H9 (cell line): ENCODE measurements around the gene TPBGL. TPM values are rescaled to one million over a fixed set of nuclear protein-coding genes. Genes with fewer than 3 reads are reported as not detected.
A peak's percentile ranks its signal among the peaks of the same experiment; 100 is the strongest.

Experiments used
- DNase-seq: peaks from one replicate; pipeline ENCODE4 v3.0.0-alpha.2; 2017
- H2AFZ ChIP-seq: one replicate; pipeline ENCODE4 v1.6.1; 2013; ENCODE audit warnings: mild to moderate bottlenecking, low read length, control low read depth, moderate library complexity
- H2AK5ac ChIP-seq: 2 replicates; pipeline ENCODE4 v1.6.1; 2013; ENCODE audit warnings: low read length, control low read depth, mixed read lengths; ENCODE audit not compliant: insufficient read length
- H2BK120ac ChIP-seq: one replicate; pipeline ENCODE4 v1.6.1; 2013; ENCODE audit warnings: low read depth, mild to moderate bottlenecking, low read length, control low read depth, inconsistent platforms; ENCODE audit not compliant: poor library complexity, severe bottlenecking
- H2BK12ac ChIP-seq: 2 replicates; pipeline ENCODE4 v1.6.1; 2013; ENCODE audit warnings: low read length, control low read depth, mixed read lengths, low read depth; ENCODE audit not compliant: insufficient read length
- H2BK15ac ChIP-seq: 2 replicates; pipeline ENCODE4 v1.6.1; 2013; ENCODE audit warnings: low read depth, low read length, control low read depth
- H2BK20ac ChIP-seq: one replicate; pipeline ENCODE4 v1.6.1; 2013; ENCODE audit warnings: low read depth, mild to moderate bottlenecking, low read length, control low read depth, inconsistent platforms; ENCODE audit not compliant: poor library complexity, severe bottlenecking
- H2BK5ac ChIP-seq: 2 replicates; pipeline ENCODE4 v1.6.1; 2013; ENCODE audit warnings: low read length, control low read depth, mixed read lengths; ENCODE audit not compliant: insufficient read length
- H3K14ac ChIP-seq: 2 replicates; pipeline ENCODE4 v1.6.1; 2013; ENCODE audit warnings: low read length, control low read depth; ENCODE audit not compliant: insufficient read depth
- H3K18ac ChIP-seq: 2 replicates; pipeline ENCODE4 v1.6.1; 2013; ENCODE audit warnings: low read depth, mild to moderate bottlenecking, mixed read lengths, low read length, control low read depth; ENCODE audit not compliant: insufficient read length
- H3K23ac ChIP-seq: 2 replicates; pipeline ENCODE4 v1.6.1; 2013; ENCODE audit warnings: low read length, control low read depth, mixed read lengths, low read depth; ENCODE audit not compliant: insufficient read length
- H3K23me2 ChIP-seq: 2 replicates; pipeline ENCODE4 v1.6.1; 2013; ENCODE audit warnings: low read depth, mild to moderate bottlenecking, mixed read lengths, low read length, control low read depth; ENCODE audit not compliant: insufficient read length, poor library complexity, severe bottlenecking
- H3K27ac ChIP-seq: 2 replicates; pipeline ENCODE4 v1.5.1; 2013; ENCODE audit warnings: low read length, control low read depth, mixed read lengths, low read depth; ENCODE audit not compliant: insufficient read length
- H3K27me3 ChIP-seq: 2 replicates; pipeline ENCODE4 v1.6.1; 2013; ENCODE audit warnings: low read length, control low read depth, inconsistent platforms; ENCODE audit not compliant: insufficient read depth
- H3K4ac ChIP-seq: 2 replicates; pipeline ENCODE4 v1.6.1; 2013; ENCODE audit warnings: low read depth, mild to moderate bottlenecking, control low read depth, inconsistent platforms, low read length, moderate library complexity
- H3K4me1 ChIP-seq: 2 replicates; pipeline ENCODE4 v1.6.1; 2013; ENCODE audit warnings: low read length, control low read depth, inconsistent platforms; ENCODE audit not compliant: insufficient read depth
- H3K4me2 ChIP-seq: 2 replicates; pipeline ENCODE4 v1.6.1; 2013; ENCODE audit warnings: low read length, control low read depth, mixed read lengths; ENCODE audit not compliant: insufficient read length, insufficient read depth
- H3K56ac ChIP-seq: 2 replicates; pipeline ENCODE4 v1.6.1; 2013; ENCODE audit warnings: low read depth, mild to moderate bottlenecking, mixed read lengths, low read length, control low read depth; ENCODE audit not compliant: insufficient read length
- H3K79me1 ChIP-seq: 2 replicates; pipeline ENCODE4 v1.6.1; 2013; ENCODE audit warnings: low read depth, mild to moderate bottlenecking, moderate library complexity, low read length, control low read depth, inconsistent platforms; ENCODE audit not compliant: insufficient read depth, poor library complexity, severe bottlenecking
- H3K79me2 ChIP-seq: 2 replicates; pipeline ENCODE4 v1.6.1; 2013; ENCODE audit warnings: low read length, control low read depth, inconsistent platforms; ENCODE audit not compliant: insufficient read depth
- H3K9ac ChIP-seq: 2 replicates; pipeline ENCODE4 v1.6.1; 2013; ENCODE audit warnings: low read length, control low read depth, mixed read lengths; ENCODE audit not compliant: insufficient read length; ENCODE audit errors: extremely low read depth
- H3K9me3 ChIP-seq: one replicate; pipeline ENCODE4 v1.6.1; 2013; ENCODE audit warnings: low read depth, low read length, inconsistent platforms; ENCODE audit not compliant: control insufficient read depth
- H3T11ph ChIP-seq: one replicate; pipeline ENCODE4 v1.6.1; 2013; ENCODE audit warnings: mild to moderate bottlenecking, low read length, control low read depth, inconsistent platforms
- H4K20me1 ChIP-seq: one replicate; pipeline ENCODE4 v1.6.1; 2013; ENCODE audit not compliant: control insufficient read depth, insufficient read length, insufficient read depth
- H4K5ac ChIP-seq: 2 replicates; pipeline ENCODE4 v1.6.1; 2013; ENCODE audit warnings: low read depth, mild to moderate bottlenecking, mixed read lengths, low read length, control low read depth; ENCODE audit not compliant: insufficient read length
- H4K8ac ChIP-seq: replicated peaks from 2 replicates; pipeline ENCODE4 v1.6.1; 2013; ENCODE audit warnings: low read length, control low read depth, mixed read lengths, low read depth; ENCODE audit not compliant: insufficient read length
- H4K91ac ChIP-seq: 2 replicates; pipeline ENCODE4 v1.6.1; 2013; ENCODE audit warnings: low read depth, mild to moderate bottlenecking, moderate library complexity, mixed read lengths, low read length, control low read depth; ENCODE audit not compliant: insufficient read length
- H3K27ac Mint-ChIP-seq, 3 experiments: 2 replicates in 2 of 3; 3 replicates in 1 of 3; pipeline ENCODE4 v1.8.0; 2020 to 2021; ENCODE audit warnings: mixed read lengths in 3 of 3, mild to moderate bottlenecking in 1 of 3, moderate library complexity in 1 of 3
- H3K27me3 Mint-ChIP-seq: 2 replicates; pipeline ENCODE4 v1.8.0; 2021; ENCODE audit warnings: low read depth, mild to moderate bottlenecking, moderate library complexity, mixed read lengths
- H3K36me3 Mint-ChIP-seq, 3 experiments: 2 replicates in 2 of 3; 3 replicates in 1 of 3; pipeline ENCODE4 v1.8.0; 2020 to 2021; ENCODE audit warnings: low read depth in 3 of 3, mixed read lengths in 3 of 3; ENCODE audit not compliant: insufficient read depth in 1 of 3
- H3K4me1 Mint-ChIP-seq, 2 experiments: 2 replicates each; pipeline ENCODE4 v1.8.0; 2020; ENCODE audit warnings: mixed read lengths in 2 of 2
- H3K4me3 Mint-ChIP-seq, 2 experiments: 2 replicates in 1 of 2; 3 replicates in 1 of 2; pipeline ENCODE4 v1.8.0; 2020 to 2021; ENCODE audit warnings: mild to moderate bottlenecking in 2 of 2, mixed read lengths in 2 of 2, moderate library complexity in 1 of 2
- H3K9me3 Mint-ChIP-seq, 2 experiments: 2 replicates in 1 of 2; 3 replicates in 1 of 2; pipeline ENCODE4 v1.8.0; 2020; ENCODE audit warnings: mild to moderate bottlenecking in 2 of 2, mixed read lengths in 2 of 2, moderate library complexity in 1 of 2
- WGBS: extraction: QIAGEN DNeasy Blood & Tissue Kit; methylation state at CpG from one replicate; pipeline ENCODE4 v1.1.7; 2013; ENCODE audit warnings: missing lambda C conversion rate, low lambda C conversion rate, mixed read lengths; ENCODE audit not compliant: insufficient read length; ENCODE audit errors: extremely low coverage; 5-methylcytosine and 5-hydroxymethylcytosine counted together
- total RNA-seq: library from RNA; stranded (reverse); gene quantifications from 2 replicates; pipeline ENCODE4 v1.2.1, GENCODE V29; 2021
- TF ChIP-seq, protein P1 (sequence below): fragments of 200-600 bp; sonication (generic); conservative IDR thresholded peaks from 3 replicates; pipeline ENCODE4 v1.8.0; 2021; ENCODE audit warnings: antibody characterized with exemption, mild to moderate bottlenecking

Gene TPBGL
- total RNA-seq, 1 experiment from 2014 or later, result 0.61 TPM

DNA sequence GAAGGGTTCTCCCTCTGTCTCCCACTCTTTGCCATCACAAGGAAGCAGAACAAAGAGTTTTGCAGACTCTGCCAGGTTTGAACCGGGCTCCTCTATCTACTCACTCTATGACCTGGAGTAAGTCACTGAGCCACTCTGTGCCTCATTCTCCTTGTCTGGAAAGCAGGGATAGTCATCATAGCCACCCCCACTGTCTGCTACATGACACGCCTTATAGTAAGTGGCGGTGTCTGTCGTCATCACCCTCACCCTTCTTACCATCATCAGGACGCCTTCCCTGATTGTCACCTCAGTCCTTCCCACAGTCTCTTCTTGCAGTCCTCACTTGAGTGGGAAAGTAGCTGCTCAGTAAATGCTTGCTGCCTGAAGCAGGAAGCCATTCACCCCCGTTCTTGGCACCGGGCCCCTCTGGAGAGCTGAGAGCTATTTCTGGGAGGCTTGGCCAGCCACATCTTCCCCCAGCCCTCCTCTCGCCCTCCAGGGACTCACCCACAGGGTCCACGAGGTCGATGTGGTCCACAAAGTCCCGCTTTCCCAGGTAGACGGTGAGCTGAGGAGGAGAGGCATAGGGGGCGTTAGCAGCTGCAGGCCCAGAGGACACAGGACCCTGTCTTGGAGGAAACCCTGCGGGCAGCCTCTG lies 46.4 kb downstream of the TPBGL start:
- no peaks in the 10 kb centered on the region for H3K79me2 ChIP-seq
- no peak overlapping the region for H3T11ph ChIP-seq
- no peak overlapping the region for H2BK5ac ChIP-seq
- no peak overlapping the region for H2AFZ ChIP-seq
- no peak overlapping the region for H4K5ac ChIP-seq
- Mint-ChIP-seq H3K36me3 (no peaks in the 10 kb centered on the region), H3K4me1 (peaks cover 7 to 11% of the 10 kb centered on the region in 2 experiments), H3K9me3 (no peaks in the 10 kb centered on the region), H3K27me3 (no peaks in the 10 kb centered on the region), H3K27ac (peak overlapping the region in 1 of 3 experiments; percentile 57; a peak in 2 of 7 replicates), H3K4me3 (no peak overlapping the region)
- WGBS, result no CpG with 5 or more reads among the region's 14 CpGs
- no peaks in the 10 kb centered on the region for H3K4me1 ChIP-seq
- DNase-seq, result no peak
- no peak overlapping the region for H2BK120ac ChIP-seq
- no peaks in the 10 kb centered on the region for H3K27me3 ChIP-seq
- H2BK15ac ChIP-seq, result no peak overlapping the region
- no peak overlapping the region for H3K18ac ChIP-seq
- no peak overlapping the region for H2BK12ac ChIP-seq
- H2BK20ac ChIP-seq, result no peak overlapping the region
- H3K14ac ChIP-seq, result no peak overlapping the region; the same call in 1 of the 2 replicates
- H4K20me1 ChIP-seq, result no peaks in the 10 kb centered on the region
- no peak overlapping the region for H3K27ac ChIP-seq
- H4K91ac ChIP-seq, result no peak overlapping the region
- no peak overlapping the region for H3K4me2 ChIP-seq
- no peak overlapping the region for H2AK5ac ChIP-seq
- H3K79me1 ChIP-seq, result no peaks in the 10 kb centered on the region
- TF ChIP-seq, protein P1, sequence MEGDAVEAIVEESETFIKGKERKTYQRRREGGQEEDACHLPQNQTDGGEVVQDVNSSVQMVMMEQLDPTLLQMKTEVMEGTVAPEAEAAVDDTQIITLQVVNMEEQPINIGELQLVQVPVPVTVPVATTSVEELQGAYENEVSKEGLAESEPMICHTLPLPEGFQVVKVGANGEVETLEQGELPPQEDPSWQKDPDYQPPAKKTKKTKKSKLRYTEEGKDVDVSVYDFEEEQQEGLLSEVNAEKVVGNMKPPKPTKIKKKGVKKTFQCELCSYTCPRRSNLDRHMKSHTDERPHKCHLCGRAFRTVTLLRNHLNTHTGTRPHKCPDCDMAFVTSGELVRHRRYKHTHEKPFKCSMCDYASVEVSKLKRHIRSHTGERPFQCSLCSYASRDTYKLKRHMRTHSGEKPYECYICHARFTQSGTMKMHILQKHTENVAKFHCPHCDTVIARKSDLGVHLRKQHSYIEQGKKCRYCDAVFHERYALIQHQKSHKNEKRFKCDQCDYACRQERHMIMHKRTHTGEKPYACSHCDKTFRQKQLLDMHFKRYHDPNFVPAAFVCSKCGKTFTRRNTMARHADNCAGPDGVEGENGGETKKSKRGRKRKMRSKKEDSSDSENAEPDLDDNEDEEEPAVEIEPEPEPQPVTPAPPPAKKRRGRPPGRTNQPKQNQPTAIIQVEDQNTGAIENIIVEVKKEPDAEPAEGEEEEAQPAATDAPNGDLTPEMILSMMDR, result no peak
- H4K8ac ChIP-seq, result no peak overlapping the region
- H3K9ac ChIP-seq, result no peak overlapping the region
- H3K9me3 ChIP-seq, result no peaks in the 10 kb centered on the region
- no peaks in the 10 kb centered on the region for H3K23me2 ChIP-seq
- H3K4ac ChIP-seq, result no peak overlapping the region
- no peak overlapping the region for H3K23ac ChIP-seq
- H3K56ac ChIP-seq, result no peak overlapping the region
